OCI-LY1 (cell line): ENCODE measurements around the gene HOXA5.

Experiments used
- CTCF ChIP-seq: fragments of 200-600 bp; sonication (generic), shearing (Covaris generic); IDR thresholded peaks from 2 replicates; pipeline ENCODE4 v1.5.1; 2017; ENCODE audit warnings: mild to moderate bottlenecking, antibody characterized with exemption, low read length, moderate library complexity, mixed read lengths
- EZH2 ChIP-seq: fragments of 200-600 bp; sonication (generic), shearing (Covaris generic); IDR thresholded peaks from 2 replicates; pipeline ENCODE4 v1.8.0; 2017; ENCODE audit warnings: borderline replicate concordance, mixed run types, mild to moderate bottlenecking, antibody characterized with exemption, low read length, moderate library complexity, mixed read lengths

GRCh38 chr7:27132214-27132613, 11.3 kb downstream of the HOXA5 start:
- TF ChIP-seq EZH2 (no peak), CTCF (no peak)
